ENCODE data around the gene SEPTIN14. TPM values are rescaled to one million over a fixed set of nuclear protein-coding genes. Genes with fewer than 3 reads are reported as not detected.
"Not testable (repeated sequence)": the region's sequence is repeated elsewhere in the genome, so short reads cannot be mapped to it uniquely, and the experiment has no call there.

SEPTIN14 gene
- total RNA-seq, 6 experiments from 2014 or later = not detected

- TF ChIP-seq POLR2A (IDR thresholded peaks at IDR 0.05) = no peak
- TF ChIP-seq CTCF (IDR thresholded peaks at IDR 0.05) = no peak
- intact Hi-C loops (cut with DNase I) = no loop called here
- no peaks in the 10 kb centered on the region for H3K4me1 ChIP-seq
- ATAC-seq (no peak), DNase-seq (no peak)
- no peaks in the 10 kb centered on the region for H3K36me3 ChIP-seq
- WGBS (ENCODE audit: insufficient coverage, low coverage, low lambda C conversion rate, missing lambda C conversion rate) = 92% methylated on average over 6 of the region's 8 CpGs
- H3K27ac ChIP-seq = no peak overlapping the region
- H3K9me3 ChIP-seq = no peaks in the 10 kb centered on the region
- no peak overlapping the region for H3K4me3 ChIP-seq
- no peaks in the 10 kb centered on the region for H3K27me3 ChIP-seq
Observed at GRCh38 chr7:55776196-55776595, 86.4 kb downstream of the SEPTIN14 start.

DNA sequence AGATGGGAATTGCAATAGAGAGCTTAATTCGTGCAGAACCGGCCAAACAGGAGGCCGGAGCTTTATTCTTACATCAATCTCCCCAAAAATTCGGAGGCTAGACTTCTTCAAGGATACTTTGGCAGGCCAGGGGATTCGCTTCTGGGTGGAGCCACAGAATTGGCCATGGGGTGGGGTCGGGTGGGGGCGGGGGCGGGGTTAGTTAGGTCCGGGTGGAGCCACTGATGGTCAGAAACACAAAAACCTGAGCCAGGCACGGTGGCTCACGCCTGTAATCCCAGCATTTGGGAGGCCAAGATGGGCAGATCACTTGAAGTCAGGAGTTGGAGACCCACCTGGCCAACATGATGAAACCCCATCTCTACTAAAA lies 87.5 kb downstream of the SEPTIN14 start:
- WGBS (ENCODE audit: insufficient coverage, low coverage, low lambda C conversion rate, missing lambda C conversion rate) = 44% methylated on average over 4 of the region's 11 CpGs
- ATAC-seq (no peak), DNase-seq (no peak)
- no peak overlapping the region for H3K4me3 ChIP-seq
- H3K27ac ChIP-seq = no peak overlapping the region
- no peaks in the 10 kb centered on the region for H3K27me3 ChIP-seq
- intact Hi-C loops (cut with DNase I) = no loop called here
- H3K36me3 ChIP-seq = no peaks in the 10 kb centered on the region
- H3K4me1 ChIP-seq = no peaks in the 10 kb centered on the region
- no peak for TF ChIP-seq CTCF (IDR thresholded peaks at IDR 0.05)
- no peak for TF ChIP-seq POLR2A (IDR thresholded peaks at IDR 0.05)
- H3K9me3 ChIP-seq = no peaks in the 10 kb centered on the region

DNA sequence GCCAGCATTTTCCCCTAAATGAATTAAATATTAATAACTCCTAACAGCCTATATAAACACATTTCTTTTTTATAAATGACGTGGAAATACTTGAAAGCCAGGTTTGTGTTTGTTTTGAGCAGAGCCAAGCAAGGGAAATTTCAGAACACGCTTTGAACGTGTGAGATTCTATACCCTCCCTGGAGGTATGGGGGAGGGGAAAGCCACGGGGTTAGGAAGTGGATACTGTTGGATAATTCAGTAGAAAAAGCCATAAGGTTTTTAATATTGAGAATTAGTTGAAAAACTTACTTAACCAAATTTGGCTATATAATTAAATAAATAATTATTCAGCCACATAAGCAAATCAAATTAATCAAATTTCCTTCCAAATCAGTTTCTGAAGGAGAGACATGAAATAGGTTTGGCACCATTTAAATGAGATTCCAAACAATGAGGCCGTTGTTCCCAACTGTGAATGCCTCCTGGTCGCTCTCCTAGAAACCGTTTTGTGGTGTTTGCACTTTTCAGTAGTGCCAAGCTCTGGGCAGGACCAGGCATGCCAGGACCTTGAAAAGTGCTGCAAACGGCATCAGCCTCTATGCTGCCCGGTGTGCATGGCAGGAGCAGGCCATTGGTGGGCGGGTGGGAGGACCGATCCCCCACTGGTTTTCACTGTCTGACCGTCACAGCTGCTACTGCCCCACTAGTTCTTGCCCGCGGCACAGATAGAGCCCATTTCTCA lies 88.1 kb downstream of the SEPTIN14 start:
- H3K9me3 ChIP-seq = no peaks in the 10 kb centered on the region
- H3K27ac ChIP-seq = no peak overlapping the region
- ATAC-seq (peak; percentile 32 to 61 (median 48)), DNase-seq (no peak)
- H3K4me1 ChIP-seq = no peaks in the 10 kb centered on the region
- no peak for TF ChIP-seq CTCF (IDR thresholded peaks at IDR 0.05)
- no peak for TF ChIP-seq POLR2A (IDR thresholded peaks at IDR 0.05)
- WGBS (ENCODE audit: insufficient coverage, low coverage, low lambda C conversion rate, missing lambda C conversion rate) = 36% methylated on average over 9 of the region's 14 CpGs
- H3K36me3 ChIP-seq = no peaks in the 10 kb centered on the region
- intact Hi-C loops (cut with DNase I) = no loop called here
- no peaks in the 10 kb centered on the region for H3K27me3 ChIP-seq
- H3K4me3 ChIP-seq = no peak overlapping the region

DNA sequence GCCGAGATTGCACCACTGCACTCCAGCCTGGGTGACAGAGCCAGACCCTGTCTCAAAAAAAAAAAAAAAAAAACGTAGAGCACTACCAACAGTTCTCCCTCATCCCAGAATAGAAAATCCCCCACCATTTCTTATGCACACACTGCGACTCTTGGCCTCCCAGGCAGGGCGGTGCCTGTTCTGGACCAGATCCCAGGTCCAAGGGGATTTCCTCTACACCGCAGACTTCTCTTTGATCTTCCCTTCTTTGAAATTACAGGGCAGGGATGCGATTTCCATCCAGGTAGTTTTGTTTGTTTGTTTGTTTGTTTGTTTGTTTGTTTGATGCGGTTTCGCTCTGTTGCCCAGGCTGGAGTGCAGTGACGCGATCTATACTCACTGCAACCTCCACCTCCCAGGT lies 91.8 kb downstream of the SEPTIN14 start:
- Histone ChIP-seq H3K4me1 (no peaks in the 10 kb centered on the region), H3K9me3 (no peaks in the 10 kb centered on the region), H3K27ac (no peak overlapping the region), H3K4me3 (no peak overlapping the region), H3K27me3 (no peaks in the 10 kb centered on the region), H3K36me3 (no peaks in the 10 kb centered on the region)
- intact Hi-C loops (cut with DNase I) = no loop called here
- TF ChIP-seq CTCF (IDR thresholded peaks at IDR 0.05) (no peak), POLR2A (IDR thresholded peaks at IDR 0.05) (no peak)
- DNase-seq (no peak), ATAC-seq (peak in 1 of 4 donors; percentile 34)
- 58% methylated on average over 7 of the region's 10 CpGs for WGBS (ENCODE audit: insufficient coverage, low coverage, low lambda C conversion rate, missing lambda C conversion rate)

GRCh38 chr7:55753274-55753862 lies 109.2 kb downstream of the SEPTIN14 start:
- H3K36me3 ChIP-seq; H3K27ac ChIP-seq; H3K4me3 ChIP-seq; ATAC-seq; H3K9me3 ChIP-seq; H3K4me1 ChIP-seq; DNase-seq; intact Hi-C loops (cut with DNase I); H3K27me3 ChIP-seq: not testable (repeated sequence)
- 57% methylated on average over 6 of the region's 6 CpGs for WGBS (ENCODE audit: insufficient coverage, low coverage, low lambda C conversion rate, missing lambda C conversion rate)

DNA sequence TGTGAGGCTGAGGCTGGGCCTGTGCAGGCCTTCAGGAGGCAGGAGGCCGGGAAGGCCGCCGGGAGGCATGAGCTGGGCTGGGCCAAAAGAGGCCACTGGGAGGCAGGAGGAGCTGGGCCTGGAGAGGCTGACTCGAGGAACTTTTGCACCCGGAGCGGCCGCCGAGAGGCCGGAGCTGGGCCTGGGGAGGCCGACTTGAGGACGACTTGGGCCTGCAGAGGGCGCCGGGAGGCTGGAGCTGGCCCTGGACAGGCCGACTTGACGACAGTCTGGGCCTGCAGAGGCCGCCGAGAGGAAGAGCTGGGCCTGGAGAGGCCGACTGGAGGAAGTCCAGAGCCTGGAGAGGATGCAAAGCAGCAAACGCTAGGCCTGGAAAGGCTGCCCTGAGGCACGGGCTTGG lies 117.8 kb downstream of the SEPTIN14 start:
- H3K9me3 ChIP-seq; ATAC-seq; H3K36me3 ChIP-seq; H3K27ac ChIP-seq; H3K4me1 ChIP-seq; H3K27me3 ChIP-seq; DNase-seq; intact Hi-C loops (cut with DNase I); H3K4me3 ChIP-seq: not testable (repeated sequence)
- no CpG with 5 or more reads among the region's 20 CpGs for WGBS (ENCODE audit: insufficient coverage, low coverage, low lambda C conversion rate, missing lambda C conversion rate)
